HG03064 (cell line): Measurements from ENCODE around the gene CCDC47.
"Not testable (repeated sequence)": the region's sequence is repeated elsewhere in the genome, so short reads cannot be mapped to it uniquely, and the experiment has no call there.

Experiments
- ATAC-seq: cut with Tn5 transposase; IDR thresholded peaks from one replicate; pipeline ENCODE4 v1.9.1; 2021; ENCODE audit warnings: low read depth; ENCODE audit not compliant: unreplicated experiment

The CCDC47 gene

GRCh38 chr17:63741143-63741407 lies 32.3 kb downstream of the CCDC47 start:
- no peak for ATAC-seq

GRCh38 chr17:63740464-63741142 lies 32.8 kb downstream of the CCDC47 start:
- ATAC-seq, result no peak

GRCh38 chr17:63735691-63736090 lies 37.7 kb downstream of the CCDC47 start:
- ATAC-seq, result no peak

GRCh38 chr17:63722403-63722802 lies 51.0 kb downstream of the CCDC47 start:
- no peak for ATAC-seq

DNA sequence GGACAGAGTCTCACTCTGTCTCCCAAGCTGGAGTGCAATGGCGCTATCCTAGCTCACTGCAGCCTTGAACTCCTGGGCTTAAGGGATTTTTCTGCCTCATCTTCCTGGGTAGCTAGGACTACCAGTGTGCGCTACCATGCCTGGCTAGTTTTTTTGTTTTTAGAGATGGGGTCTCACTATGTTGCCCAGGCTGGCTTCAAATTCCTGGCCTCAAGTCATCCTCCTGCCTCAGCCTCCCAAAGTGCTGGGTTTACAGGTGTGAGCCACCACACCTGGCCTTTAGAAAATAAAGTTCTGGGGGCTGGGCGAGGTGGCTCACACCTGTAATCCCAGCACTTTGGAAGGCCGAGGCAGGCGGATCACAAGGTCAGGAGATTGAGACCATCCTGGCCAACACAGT lies 53.2 kb downstream of the CCDC47 start:
- ATAC-seq, result not testable (repeated sequence)

DNA sequence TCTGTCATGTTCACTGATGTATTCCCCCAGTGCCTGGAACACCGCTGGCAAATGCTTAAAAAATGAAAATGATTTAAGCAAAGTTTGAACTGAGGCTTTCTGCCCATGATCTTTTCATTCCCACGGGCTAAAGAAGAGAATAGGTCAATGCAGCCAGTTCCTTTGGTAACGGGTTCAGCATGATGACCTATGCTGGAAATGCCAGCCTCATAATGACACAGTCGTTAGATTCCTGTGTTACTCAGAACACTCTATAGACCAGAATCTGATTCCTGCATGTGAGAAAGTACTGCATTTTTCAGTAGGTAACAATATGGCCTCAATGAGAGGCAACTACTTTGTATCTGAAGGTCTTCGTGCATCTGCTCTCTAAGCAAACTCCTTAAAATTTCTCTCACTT lies 54.4 kb downstream of the CCDC47 start:
- no peak for ATAC-seq

DNA sequence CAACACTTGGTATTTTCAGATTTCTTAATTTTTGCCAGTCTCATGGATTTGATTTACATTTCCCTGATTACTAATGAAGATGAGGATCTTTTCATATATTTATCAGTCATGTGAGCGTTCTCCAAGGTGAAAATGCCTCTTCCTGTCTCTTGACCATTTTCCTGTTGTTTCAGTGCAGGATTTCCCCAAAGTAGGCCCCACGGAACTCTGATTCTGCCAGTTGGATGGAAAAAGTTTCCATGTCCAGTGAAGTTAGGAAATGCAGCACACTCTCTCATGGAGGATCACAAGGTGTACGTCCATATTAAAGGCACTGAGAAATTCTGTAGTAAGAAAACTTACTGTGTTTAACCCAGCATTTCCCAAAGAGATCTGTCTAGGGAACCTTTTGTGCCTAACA lies 57.0 kb downstream of the CCDC47 start:
- no peak for ATAC-seq

GRCh38 chr17:63714550-63715277 lies 58.7 kb downstream of the CCDC47 start:
- no peak for ATAC-seq

GRCh38 chr17:63709110-63709509 lies 64.3 kb downstream of the CCDC47 start:
- ATAC-seq, result no peak

DNA sequence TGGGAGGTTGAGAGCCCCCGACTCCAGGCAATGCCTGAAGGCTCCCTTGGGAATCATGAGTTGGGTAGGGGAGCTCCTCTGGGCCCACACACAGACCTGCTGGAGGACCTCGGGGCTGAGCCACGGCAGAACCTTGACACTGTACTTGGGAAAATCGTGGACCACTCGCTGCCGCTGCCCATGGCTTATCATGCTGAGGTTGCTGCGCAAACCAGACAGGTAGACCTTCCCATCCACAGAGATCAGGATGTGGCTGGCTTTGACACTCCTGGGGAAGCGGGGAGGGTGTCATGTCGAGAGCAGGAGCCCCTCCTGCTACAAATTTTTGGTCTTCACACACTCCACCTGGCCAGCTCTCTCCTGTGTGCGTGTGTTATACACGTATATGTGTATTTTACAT lies 66.2 kb downstream of the CCDC47 start:
- no peak for ATAC-seq

GRCh38 chr17:63706336-63707082 lies 66.9 kb downstream of the CCDC47 start:
- ATAC-seq, result no peak

DNA sequence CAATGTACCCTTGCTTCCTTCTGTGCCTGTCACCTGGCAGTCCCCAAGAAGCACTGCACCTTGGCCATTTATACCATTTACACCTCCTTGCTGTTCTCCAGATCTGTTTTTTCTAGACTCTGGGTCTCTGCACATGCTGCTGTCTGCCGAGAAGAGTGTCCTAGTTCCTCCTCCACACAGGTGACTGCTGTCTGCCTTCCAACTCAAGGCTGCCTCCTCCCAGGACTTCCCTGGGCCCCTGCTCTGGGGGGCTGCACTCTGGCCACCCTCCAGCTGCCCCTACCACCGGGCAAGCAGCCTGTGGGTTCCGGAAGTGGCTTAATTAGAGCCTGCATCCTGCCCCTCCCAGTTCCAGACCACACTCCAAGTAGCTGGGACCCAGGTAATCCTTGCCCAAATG lies 67.7 kb downstream of the CCDC47 start:
- no peak for ATAC-seq

- ATAC-seq, result no peak
Observed at GRCh38 chr17:63704836-63705235, 68.6 kb downstream of the CCDC47 start.

DNA sequence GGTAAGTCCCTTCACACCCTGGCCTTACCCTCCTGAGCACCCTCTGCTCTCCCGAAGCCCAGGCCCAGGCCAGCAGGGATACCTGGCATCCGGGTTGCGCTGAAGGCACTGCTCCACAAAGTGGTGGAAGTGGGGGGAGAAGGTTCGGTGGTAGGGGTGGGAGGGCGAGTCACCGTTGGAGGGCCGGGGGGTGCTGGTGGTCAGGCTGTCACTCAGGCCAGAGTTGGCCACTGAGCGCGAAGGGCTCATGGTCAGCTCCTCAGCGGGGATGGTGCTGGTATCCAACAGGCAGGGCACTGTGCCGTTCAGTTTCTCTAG lies 69.2 kb downstream of the CCDC47 start:
- ATAC-seq, result no peak

- no peak for ATAC-seq
Observed at GRCh38 chr17:63703556-63704258, 69.7 kb downstream of the CCDC47 start.

DNA sequence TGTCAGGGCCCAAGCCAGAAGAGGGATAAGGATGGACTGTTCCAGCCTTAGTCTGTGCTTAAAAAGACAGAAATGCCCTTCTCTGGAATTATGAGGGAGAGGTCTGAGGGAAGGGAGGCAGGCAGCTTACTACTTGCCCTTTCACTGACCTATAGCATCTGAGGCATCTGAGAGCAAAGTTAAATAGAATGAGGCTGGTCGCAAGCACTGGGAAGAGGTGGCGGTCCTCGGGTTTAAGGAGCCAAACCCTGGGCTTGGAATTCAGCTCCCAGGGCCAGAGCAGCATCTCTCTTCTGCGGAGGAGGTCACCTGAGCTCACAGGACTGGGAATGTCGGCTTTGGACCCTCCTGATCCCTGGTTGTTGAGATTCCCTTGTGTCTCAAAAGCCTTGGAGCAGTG lies 70.4 kb downstream of the CCDC47 start:
- no peak for ATAC-seq

DNA sequence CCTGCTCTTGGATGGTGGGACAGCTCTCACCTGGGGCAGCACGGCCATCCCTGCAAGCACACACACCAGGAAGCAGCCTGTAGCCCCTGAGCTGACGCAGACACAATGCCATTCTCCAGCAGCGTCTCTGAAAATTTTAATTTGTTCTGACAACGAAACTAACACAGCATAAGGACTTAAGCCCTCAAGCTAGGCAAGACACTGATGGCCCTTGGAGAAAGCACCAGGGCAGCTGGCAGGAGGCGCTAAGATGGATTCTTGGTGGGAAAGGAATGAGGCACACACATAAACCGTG lies 70.7 kb downstream of the CCDC47 start:
- no peak for ATAC-seq

- no peak for ATAC-seq
Observed at GRCh38 chr17:63701868-63702720, 71.3 kb downstream of the CCDC47 start.

DNA sequence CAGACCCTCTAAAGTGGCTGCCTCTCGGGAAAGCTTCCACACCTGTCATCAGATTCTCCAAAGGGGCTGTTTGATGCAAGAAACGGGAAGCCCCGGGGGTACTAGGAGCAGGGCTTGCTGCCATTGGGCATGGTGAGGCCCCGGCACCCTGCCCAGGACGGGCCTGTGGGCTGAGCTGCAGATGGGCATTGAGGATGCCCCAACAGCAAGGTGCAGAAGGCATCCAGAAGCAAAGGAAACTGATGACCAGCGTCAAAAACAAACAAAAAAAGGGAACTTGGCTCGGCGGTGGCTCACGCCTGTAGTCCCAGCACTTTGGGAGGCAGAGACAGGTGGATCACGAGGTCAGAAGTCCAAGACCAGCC lies 72.0 kb downstream of the CCDC47 start:
- ATAC-seq, result no peak

DNA sequence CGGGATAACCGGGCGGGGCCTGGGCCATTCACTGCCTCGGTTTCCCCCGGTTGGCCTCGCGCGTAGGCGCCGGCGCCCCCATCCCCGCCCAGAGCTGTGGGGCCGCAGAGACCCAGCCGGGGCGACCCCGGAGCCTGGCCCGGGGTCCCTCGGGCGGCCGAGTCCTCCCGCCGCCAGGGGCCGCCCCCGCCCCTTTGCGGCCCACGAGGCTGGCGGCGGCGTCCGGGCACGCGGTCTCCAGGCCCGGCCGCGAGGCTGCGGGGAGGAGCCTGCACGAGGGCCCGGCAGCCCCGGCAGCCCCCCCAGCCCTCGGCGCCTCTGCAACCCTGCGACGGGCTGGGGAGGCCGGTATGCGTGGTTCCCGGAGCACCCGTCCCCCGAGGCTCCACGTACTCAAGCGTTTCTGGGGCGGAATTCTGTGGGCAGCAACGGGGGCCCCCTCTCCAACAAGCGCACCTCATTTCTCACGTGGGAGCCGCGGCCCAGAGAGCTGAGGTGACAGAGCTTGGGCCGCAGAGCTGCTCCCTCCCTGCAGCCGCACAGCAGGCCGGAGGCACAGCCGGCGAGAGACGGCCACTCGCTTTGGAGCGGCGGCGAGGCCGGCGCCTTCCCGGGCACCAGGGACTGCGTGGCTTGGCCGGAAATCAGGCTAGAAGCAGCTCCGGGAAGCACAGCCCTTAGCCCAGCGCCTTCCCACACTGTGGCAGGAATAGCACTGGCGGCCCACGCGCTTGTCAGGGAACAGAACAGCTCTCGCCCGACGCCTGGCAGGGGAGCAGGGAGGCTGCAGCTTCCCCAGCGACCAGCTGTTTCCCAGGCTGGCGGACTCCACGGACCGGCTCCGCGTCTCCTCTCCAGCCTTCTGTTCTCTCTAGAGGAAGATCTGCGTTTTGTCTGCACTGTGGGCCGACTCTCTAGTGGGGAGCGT lies 72.6 kb downstream of the CCDC47 start:
- no peak for ATAC-seq
